Measurements from ENCODE around the gene GFY. TPM values are rescaled to one million over a fixed set of nuclear protein-coding genes. Genes with fewer than 3 reads are reported as not detected.

Gene GFY
- total RNA-seq, 2 experiments from 2014 or later = not detected

DNA sequence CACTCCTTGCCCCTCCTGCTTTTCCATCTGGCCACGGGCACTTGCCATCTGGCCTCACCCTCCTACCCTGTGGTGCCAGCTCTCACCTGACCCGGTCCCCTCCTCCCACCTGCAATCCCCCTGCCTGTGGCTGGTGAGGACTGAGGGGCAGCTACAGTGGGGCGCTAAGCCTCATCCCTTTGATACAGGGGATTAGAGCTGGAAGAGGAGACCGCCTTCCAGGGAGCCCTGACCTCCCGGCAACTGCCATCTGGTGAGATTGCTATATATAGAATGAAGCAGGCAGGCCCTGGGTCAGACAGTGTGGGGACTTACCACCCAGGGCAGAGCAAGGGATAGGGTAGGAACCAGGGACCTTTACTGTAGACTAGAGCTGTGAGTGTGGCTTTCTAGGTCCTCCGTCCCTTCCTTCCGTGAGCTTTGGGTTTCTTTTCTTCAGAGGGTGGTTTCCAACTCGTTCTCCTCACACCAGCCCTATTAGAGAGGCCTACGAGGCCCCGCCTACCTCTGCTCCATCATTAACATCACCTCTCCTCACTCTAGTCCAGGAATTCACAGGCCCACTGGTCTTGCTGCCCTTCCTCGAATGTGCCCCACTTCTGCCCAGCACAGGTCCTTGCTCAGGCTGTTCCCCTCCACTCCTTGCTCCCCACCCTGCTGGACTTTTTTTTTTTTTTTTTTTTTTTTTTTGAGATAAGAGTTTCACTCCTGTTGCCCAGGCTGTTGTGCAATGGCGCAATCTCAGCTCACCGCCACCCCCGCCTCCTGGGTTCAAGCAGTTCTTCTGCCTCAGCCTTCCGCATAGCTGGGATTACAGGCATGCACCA, 29.4 kb upstream of the GFY start:
- Mint-ChIP-seq H3K36me3 (ENCODE audit: low read depth) (no peaks in the 10 kb centered on the region), H3K27me3 (ENCODE audit: low read depth) (peaks cover 3% of the 10 kb centered on the region), H3K4me3 (no peak overlapping the region), H3K4me1 (ENCODE audit: low read depth) (peaks cover 22% of the 10 kb centered on the region), H3K9me3 (no peaks in the 10 kb centered on the region), H3K27ac (no peak overlapping the region)
- DNase-seq = no peak
- CTCF ChIA-PET = no interaction called here
- intact Hi-C loops (cut with micrococcal nuclease) = no loop called here

DNA sequence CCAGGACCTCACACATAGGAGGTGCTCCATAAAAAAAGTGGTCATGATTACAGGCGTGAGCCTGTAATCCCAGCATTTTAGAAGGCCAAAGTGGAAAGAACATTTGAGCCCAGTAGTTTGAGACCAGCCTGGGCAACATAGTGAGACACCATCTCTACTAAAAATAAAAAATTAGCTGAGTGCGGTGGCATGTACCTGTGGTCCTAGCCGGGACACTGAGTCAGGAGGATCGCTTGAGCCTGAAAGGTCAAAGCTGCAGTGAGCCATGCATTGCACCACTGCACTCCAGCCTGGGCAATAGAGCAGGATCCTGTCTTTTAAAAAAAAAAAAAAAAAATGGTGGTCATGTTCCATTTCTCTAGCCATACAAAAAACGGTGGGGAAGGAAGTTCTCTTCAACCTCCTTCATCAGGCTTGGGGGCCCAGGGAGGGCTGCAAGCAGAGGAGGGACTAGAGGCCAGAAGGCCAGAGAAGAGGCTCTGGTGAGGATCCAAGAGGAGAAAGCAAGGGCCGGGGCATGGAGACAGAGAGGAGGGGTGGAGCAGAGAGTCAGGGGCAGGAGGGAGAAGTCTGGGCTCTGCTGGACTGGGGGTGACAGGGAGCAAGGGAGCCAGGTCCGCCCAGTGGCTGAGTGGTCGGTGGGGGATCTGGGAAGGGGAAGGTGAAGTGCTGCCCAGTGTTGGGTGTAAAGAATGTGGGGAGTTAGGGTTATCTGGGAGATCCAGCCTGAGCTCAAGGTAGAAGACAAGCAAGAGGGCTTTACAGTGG, 28.3 kb upstream of the GFY start:
- Mint-ChIP-seq H3K4me3 (no peak overlapping the region), H3K36me3 (ENCODE audit: low read depth) (no peaks in the 10 kb centered on the region), H3K4me1 (ENCODE audit: low read depth) (peaks cover 21% of the 10 kb centered on the region), H3K27ac (no peak overlapping the region), H3K27me3 (ENCODE audit: low read depth) (peaks cover 3% of the 10 kb centered on the region), H3K9me3 (no peaks in the 10 kb centered on the region)
- DNase-seq = no peak
- CTCF ChIA-PET = no interaction called here
- intact Hi-C loops (cut with micrococcal nuclease) = no loop called here

DNA sequence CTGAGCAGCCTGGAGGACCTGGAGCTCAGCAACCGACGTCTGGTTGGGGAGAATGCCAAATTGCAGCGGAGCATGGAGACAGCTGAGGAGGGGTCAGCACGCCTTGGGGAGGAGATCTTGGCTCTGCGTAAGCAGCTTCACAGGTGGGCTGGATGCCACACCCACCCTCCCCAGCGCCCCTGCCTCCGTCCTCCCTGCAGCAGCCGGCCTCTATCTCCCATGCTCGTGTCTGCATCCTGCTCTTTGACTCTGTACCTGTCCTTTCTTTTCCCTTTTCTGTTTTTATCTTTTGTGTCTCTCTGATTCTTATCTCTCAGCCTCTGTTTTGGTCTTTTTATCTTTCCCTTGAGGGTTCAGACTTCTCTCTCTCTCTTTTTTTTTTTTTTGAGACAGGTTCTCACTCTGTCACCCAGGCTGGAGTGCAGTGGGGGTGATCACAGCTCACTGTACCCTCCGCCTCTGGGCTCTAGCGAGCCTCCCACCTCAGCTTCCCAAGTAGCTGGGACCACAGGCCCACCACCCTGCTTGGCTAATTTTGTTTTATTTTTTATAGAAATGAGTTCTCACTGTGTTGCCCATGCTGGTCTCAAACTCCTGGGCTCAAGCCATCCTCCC, 27.1 kb upstream of the GFY start:
- Mint-ChIP-seq H3K27ac (no peak overlapping the region), H3K36me3 (ENCODE audit: low read depth) (no peaks in the 10 kb centered on the region), H3K9me3 (no peaks in the 10 kb centered on the region), H3K4me1 (ENCODE audit: low read depth) (peaks cover 21% of the 10 kb centered on the region), H3K27me3 (ENCODE audit: low read depth) (no peaks in the 10 kb centered on the region), H3K4me3 (no peak overlapping the region)
- intact Hi-C loops (cut with micrococcal nuclease) = no loop called here
- DNase-seq = no peak
- CTCF ChIA-PET = interaction anchor here (0.6 to 0.9 kb wide), 2 partner anchors 97 to 120 kb away, joined by 3 to 4 read pairs; no protein-coding TSS in a partner anchor

DNA sequence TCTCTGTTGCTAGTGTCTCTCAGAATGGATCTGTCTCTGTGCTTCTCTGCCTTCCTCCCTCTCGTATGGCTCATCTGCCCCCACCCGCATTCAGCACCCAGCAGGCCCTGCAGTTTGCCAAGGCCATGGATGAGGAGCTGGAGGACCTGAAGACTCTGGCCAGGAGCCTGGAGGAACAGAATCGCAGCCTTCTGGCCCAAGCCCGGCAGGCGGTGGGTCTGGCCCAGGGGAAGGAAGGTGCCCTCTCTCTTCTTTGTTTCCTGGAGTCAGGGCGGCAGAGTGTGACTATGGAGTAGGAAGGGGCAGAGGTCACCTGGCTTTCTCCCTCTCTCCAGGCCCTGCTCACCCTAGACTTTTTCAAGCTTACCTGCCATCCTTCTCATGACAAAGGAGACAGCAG, 26.3 kb upstream of the GFY start:
- intact Hi-C loops (cut with micrococcal nuclease) = no loop called here
- Mint-ChIP-seq H3K9me3 (no peaks in the 10 kb centered on the region), H3K4me1 (ENCODE audit: low read depth) (peaks cover 25% of the 10 kb centered on the region), H3K27ac (no peak overlapping the region), H3K36me3 (ENCODE audit: low read depth) (no peaks in the 10 kb centered on the region), H3K4me3 (no peak overlapping the region), H3K27me3 (ENCODE audit: low read depth) (no peaks in the 10 kb centered on the region)
- no peak for DNase-seq
- CTCF ChIA-PET = no interaction called here

DNA sequence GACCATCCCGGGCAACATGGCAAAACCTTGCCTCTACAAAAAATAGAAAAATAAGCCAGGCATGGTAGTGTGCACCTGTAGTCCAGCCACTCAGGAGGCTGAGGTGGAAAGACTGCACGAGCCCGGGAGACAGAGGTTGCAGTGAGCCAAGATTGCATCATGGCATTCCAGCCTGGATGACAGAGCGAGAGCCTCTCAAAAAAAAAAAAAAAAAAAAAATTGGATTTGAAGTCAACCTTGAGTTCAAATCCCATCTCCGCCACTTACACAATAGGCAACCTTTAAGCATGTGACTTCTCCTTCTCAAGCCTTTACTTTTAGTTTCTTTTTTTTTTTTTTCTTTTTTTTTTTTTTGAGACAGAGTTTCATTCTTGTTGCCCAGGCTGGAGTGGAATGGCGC, 25.2 kb upstream of the GFY start:
- Mint-ChIP-seq H3K27ac (no peak overlapping the region), H3K36me3 (ENCODE audit: low read depth) (no peaks in the 10 kb centered on the region), H3K27me3 (ENCODE audit: low read depth) (no peaks in the 10 kb centered on the region), H3K9me3 (no peaks in the 10 kb centered on the region), H3K4me1 (ENCODE audit: low read depth) (peaks cover 25% of the 10 kb centered on the region), H3K4me3 (no peak overlapping the region)
- no peak for DNase-seq
- intact Hi-C loops (cut with micrococcal nuclease) = no loop called here
- CTCF ChIA-PET = no interaction called here

DNA sequence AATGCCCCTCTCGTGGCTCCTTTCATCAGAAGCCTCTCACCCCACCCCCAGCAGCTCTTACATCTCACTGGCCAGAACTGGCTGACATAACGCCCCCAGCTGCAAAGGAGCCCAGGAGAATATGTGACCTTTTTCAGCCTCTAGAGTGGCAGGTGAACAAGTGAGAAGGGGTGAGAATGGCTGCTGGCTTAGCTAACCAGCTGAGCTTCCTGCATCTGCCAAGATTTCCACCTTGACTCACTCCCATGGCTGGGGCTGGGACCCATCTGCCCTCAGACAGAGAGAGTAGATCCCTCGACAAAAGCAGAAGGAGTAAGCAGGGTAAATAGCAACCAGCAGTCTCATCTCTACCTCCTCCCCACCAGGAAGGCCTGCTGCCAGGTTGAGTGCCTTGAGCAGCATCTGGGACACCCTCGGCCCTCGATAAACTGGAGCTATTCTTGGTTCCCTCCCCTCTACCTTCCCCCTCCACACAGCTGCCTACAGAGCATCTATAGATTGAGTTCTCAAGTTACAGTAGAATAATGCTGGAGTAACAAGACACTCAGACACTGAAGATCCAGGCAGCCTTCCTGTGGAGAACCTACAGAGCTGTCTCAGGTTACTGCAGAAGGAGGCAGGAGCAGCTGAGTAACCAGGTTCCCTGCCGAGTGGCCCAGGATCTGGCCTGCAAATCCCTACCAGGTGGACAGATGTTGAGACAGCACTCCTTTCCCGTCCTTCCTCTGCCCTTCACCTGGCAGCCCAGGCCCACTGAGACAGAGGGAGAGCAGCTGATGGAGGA, 21.6 kb upstream of the GFY start:
- no peak overlapping the region for H3K4me3 Mint-ChIP-seq
- peaks cover 37% of the 10 kb centered on the region for H3K4me1 Mint-ChIP-seq (ENCODE audit: low read depth)
- DNase-seq = no peak
- CTCF ChIA-PET = interaction anchor here (0.7 to 0.9 kb wide), 2 partner anchors 47 to 314 kb away, joined by 3 read pairs; no protein-coding TSS in a partner anchor
- no peaks in the 10 kb centered on the region for H3K27me3 Mint-ChIP-seq (ENCODE audit: low read depth)
- H3K27ac Mint-ChIP-seq = no peak overlapping the region
- no peaks in the 10 kb centered on the region for H3K36me3 Mint-ChIP-seq (ENCODE audit: low read depth)
- intact Hi-C loops (cut with micrococcal nuclease) = no loop called here
- no peaks in the 10 kb centered on the region for H3K9me3 Mint-ChIP-seq

DNA sequence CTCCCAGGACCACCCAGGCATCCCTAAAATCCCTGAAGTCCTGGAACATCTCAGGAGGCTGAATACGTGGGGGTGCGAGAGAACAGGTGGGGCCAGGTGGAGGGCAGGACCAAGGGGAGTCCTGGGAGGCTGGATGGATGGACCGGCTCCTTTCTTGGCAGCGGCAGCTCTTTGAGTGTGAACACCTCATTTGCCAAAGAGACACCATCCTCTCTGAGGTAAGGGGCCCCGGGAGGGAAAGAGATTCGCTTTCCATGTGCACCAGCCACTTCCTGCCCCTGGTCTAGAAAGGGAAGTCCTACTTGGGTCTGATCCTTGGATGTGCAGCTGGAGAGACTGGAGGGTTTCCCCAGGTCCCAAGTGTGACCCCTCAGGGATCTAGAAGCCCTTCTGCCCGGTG, 18.1 kb upstream of the GFY start:
- Mint-ChIP-seq H3K36me3 (ENCODE audit: low read depth) (no peaks in the 10 kb centered on the region), H3K4me1 (ENCODE audit: low read depth) (peaks cover 55% of the 10 kb centered on the region), H3K4me3 (no peak overlapping the region), H3K9me3 (no peaks in the 10 kb centered on the region), H3K27ac (no peak overlapping the region), H3K27me3 (ENCODE audit: low read depth) (no peaks in the 10 kb centered on the region)
- no peak for DNase-seq
- CTCF ChIA-PET = interaction anchor here (1.2 to 1.3 kb wide), 2 partner anchors 12 to 28 kb away, joined by 3 to 4 read pairs; no protein-coding TSS in a partner anchor
- intact Hi-C loops (cut with micrococcal nuclease) = no loop called here

DNA sequence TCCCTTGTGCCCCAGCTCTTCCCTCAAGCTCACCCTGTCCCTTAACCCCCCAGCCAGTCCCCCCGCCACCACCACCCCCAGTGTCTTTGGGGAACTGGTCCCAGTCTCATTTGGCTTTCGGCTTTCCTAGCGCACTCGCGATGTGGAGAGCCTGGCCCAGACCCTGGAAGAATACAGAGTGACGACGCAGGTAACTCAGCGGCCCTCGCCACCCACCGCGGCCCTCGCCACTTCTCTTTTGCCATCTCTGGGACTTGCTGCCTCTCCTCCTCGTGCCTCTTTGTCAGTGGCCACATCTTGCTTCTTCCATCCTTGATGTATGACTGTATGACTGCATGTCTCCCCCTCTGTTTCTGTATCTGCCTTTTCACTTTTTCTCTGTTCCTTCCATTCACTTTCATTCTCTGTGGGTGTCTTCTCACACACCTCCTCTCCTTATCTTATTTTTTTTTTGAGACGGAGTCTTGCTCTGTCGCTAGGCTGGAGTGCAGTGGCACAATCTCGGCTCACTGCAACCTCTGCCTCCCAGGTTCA, 17.6 kb upstream of the GFY start:
- no peaks in the 10 kb centered on the region for H3K9me3 Mint-ChIP-seq
- H3K27me3 Mint-ChIP-seq (ENCODE audit: low read depth) = no peaks in the 10 kb centered on the region
- no peak for DNase-seq
- CTCF ChIA-PET = interaction anchor here (1.3 kb wide), 1 partner anchor 11 kb away, joined by 4 read pairs; no protein-coding TSS in a partner anchor
- intact Hi-C loops (cut with micrococcal nuclease) = no loop called here
- peaks cover 60% of the 10 kb centered on the region for H3K4me1 Mint-ChIP-seq (ENCODE audit: low read depth)
- H3K27ac Mint-ChIP-seq = no peak overlapping the region
- no peak overlapping the region for H3K4me3 Mint-ChIP-seq
- H3K36me3 Mint-ChIP-seq (ENCODE audit: low read depth) = no peaks in the 10 kb centered on the region

DNA sequence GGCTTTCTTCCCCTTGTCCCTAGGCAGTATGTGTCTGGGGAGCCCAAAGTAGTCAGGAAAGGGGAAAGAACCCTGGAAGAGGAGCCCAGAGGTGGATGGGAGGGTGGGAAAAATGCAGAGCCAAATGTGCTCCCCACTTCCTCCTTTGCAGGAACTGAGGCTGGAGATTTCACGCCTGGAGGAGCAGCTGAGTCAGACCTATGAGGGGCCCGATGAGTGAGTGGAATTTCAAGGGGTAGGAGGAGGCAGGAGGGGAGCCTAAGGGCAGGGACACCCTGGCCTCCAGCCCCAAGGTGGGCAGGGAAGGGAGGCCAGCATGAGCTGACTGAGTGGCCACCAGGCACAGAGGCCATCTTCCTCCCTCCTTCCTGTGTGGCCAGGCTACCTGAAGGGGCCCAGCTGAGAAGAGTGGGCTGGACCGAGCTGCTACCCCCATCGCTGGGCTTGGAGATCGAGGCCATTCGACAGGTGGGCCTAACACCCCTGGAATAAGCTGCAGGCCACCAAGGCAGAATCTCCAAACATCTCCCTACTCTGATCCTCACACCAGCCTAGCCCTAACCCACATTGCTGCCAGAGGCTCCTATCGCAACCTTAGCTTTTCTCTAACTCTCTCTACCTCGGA, 16.3 kb upstream of the GFY start:
- intact Hi-C loops (cut with micrococcal nuclease) = no loop called here
- H3K9me3 Mint-ChIP-seq = no peaks in the 10 kb centered on the region
- CTCF ChIA-PET = interaction anchor here (0.6 to 3.2 kb wide), 7 partner anchors 12 to 210 kb away, joined by 3 to 15 read pairs (median 3); partner anchors contain the start of gene FLT3LG
- H3K4me1 Mint-ChIP-seq (ENCODE audit: low read depth) = peaks cover 54% of the 10 kb centered on the region
- no peak for DNase-seq
- no peaks in the 10 kb centered on the region for H3K27me3 Mint-ChIP-seq (ENCODE audit: low read depth)
- no peaks in the 10 kb centered on the region for H3K36me3 Mint-ChIP-seq (ENCODE audit: low read depth)
- H3K4me3 Mint-ChIP-seq = peak overlapping the region; percentile 1
- peak overlapping the region; percentile 46 for H3K27ac Mint-ChIP-seq

DNA sequence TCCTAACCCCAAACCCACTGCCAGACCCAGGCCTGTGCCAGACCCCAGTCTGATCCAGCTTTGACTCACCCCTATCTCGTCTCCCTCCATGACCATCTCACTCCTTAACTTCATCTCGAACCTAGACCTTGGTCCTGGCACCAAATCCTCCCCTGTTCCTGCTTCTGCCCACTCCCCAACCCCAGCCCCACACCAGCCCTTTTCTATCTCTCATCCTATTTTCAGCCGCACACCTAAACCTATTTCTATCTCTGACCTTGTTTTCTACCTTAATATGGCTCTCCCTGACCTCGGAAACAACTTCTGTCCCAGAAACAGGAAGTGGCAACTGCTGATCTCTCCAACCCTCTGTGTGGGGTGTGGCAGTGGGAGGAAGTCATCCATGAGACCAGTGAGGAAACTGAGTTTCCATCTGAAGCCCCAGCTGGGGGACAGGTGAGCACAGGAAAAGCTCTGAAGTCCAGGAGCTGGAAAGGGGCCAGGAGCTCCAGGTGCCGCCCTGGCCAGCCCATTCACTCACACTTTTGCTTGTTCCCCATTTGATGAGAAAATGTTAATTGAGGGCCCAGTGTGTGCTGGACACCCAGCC, 15.7 kb upstream of the GFY start:
- H3K9me3 Mint-ChIP-seq = no peaks in the 10 kb centered on the region
- peak overlapping the region; percentile 1 for H3K4me3 Mint-ChIP-seq
- no peaks in the 10 kb centered on the region for H3K27me3 Mint-ChIP-seq (ENCODE audit: low read depth)
- intact Hi-C loops (cut with micrococcal nuclease) = no loop called here
- H3K4me1 Mint-ChIP-seq (ENCODE audit: low read depth) = peaks cover 54% of the 10 kb centered on the region
- H3K27ac Mint-ChIP-seq = peak overlapping the region; percentile 46
- CTCF ChIA-PET = interaction anchor here (0.6 to 3.2 kb wide), 8 partner anchors 12 to 211 kb away, joined by 3 to 15 read pairs (median 3); partner anchors contain the start of gene FLT3LG
- H3K36me3 Mint-ChIP-seq (ENCODE audit: low read depth) = no peaks in the 10 kb centered on the region
- DNase-seq = peak; percentile 40

DNA sequence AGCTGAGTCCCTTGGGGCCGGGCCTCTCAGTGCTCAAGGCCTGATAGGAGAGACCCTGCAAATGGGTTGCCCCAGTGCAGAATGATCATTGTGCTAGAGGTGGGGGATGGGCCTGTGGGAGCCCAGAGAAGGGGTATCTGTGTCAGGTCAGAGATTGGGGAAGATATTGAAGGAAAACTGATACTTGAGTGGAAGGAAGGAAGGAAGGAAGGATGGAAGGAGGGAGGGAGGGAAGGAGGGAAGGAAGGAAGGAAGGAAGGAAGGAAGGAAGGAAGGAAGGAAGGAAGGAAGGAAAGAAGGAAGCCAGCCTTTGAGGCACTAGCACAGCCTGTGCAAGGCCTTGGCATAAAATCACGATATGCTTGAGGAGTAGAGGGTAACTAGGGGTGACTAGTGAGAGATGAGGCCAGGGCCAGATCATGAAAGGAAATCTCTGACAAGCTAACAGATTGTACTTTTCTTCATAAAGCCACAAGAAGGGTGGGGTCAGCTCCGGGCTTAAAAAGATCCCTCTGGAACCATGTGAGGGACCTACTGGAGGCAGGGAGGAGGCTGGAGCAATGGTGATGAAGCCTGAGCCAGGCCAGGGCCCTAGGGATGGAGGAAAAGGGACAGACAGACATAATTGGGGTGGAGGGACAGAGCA, 13.4 kb upstream of the GFY start:
- Mint-ChIP-seq H3K36me3 (ENCODE audit: low read depth) (no peaks in the 10 kb centered on the region), H3K9me3 (no peaks in the 10 kb centered on the region), H3K27ac (no peak overlapping the region), H3K4me3 (no peak overlapping the region), H3K4me1 (ENCODE audit: low read depth) (peaks cover 52% of the 10 kb centered on the region), H3K27me3 (ENCODE audit: low read depth) (no peaks in the 10 kb centered on the region)
- CTCF ChIA-PET = interaction anchor here (0.7 to 3.2 kb wide), 4 partner anchors 9 to 120 kb away, joined by 3 to 15 read pairs (median 4); no protein-coding TSS in a partner anchor
- intact Hi-C loops (cut with micrococcal nuclease) = no loop called here
- DNase-seq = no peak
